Thyroid gland (tissue), 4 donors: ENCODE results near the gene LPP.

Source experiments
- POLR2A ChIP-seq, 2 donors: fragments of 450-650 bp; IDR thresholded peaks; one replicate each; pipeline ENCODE4 v1.6.1; 2017; ENCODE audit warnings: antibody characterized with exemption in 2 of 2, mild to moderate bottlenecking in 2 of 2, moderate library complexity in 1 of 2
- TF ChIP-seq, protein P1 (sequence below), 6 experiments: fragments of 200-600 bp in 3 of 6; fragments of 450-650 bp in 3 of 6; sonication (generic) in 3 of 6; IDR thresholded peaks; one replicate each; pipeline ENCODE4 v1.5.1; 2016 to 2019; ENCODE audit warnings: antibody characterized with exemption in 6 of 6, mild to moderate bottlenecking in 2 of 6, inconsistent platforms in 1 of 6, moderate library complexity in 1 of 6

GRCh38 chr3:188824566-188824965 lies 670.6 kb downstream of the LPP start:
- TF ChIP-seq, protein P1, sequence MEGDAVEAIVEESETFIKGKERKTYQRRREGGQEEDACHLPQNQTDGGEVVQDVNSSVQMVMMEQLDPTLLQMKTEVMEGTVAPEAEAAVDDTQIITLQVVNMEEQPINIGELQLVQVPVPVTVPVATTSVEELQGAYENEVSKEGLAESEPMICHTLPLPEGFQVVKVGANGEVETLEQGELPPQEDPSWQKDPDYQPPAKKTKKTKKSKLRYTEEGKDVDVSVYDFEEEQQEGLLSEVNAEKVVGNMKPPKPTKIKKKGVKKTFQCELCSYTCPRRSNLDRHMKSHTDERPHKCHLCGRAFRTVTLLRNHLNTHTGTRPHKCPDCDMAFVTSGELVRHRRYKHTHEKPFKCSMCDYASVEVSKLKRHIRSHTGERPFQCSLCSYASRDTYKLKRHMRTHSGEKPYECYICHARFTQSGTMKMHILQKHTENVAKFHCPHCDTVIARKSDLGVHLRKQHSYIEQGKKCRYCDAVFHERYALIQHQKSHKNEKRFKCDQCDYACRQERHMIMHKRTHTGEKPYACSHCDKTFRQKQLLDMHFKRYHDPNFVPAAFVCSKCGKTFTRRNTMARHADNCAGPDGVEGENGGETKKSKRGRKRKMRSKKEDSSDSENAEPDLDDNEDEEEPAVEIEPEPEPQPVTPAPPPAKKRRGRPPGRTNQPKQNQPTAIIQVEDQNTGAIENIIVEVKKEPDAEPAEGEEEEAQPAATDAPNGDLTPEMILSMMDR (IDR thresholded peaks at IDR 0.05): no peak
- TF ChIP-seq POLR2A (IDR thresholded peaks at IDR 0.05): no peak
